Measurements from ENCODE around the gene MUC15. TPM values are rescaled to one million over a fixed set of nuclear protein-coding genes. Genes with fewer than 3 reads are reported as not detected.

MUC15 gene
- total and polyA plus RNA-seq, 10 donors: not detected

DNA sequence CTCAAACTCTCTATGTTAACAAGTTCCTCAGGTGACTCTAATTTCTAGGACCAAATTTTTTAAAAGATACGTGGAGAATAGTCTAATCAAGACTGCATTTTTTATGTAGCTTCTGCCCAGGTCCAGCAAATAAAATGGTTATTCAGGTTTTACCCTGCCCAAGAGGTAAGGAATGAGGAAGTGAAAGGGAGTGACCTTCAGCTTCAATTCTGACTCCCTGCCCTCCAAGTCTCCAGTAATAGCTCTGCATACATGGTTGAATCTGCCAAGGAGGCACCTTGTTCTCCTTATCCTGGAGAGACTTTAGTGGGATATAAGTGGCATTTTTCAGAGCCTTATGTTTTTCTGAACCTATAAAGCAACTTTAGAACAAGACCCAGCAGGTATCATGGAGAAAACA lies 15.5 kb downstream of the MUC15 start:
- intact Hi-C loops (cut with DNase I; ENCODE audit: low total_unique reads): no loop called here
- H3K27ac ChIP-seq: no peak overlapping the region
- DNase-seq: no peak

DNA sequence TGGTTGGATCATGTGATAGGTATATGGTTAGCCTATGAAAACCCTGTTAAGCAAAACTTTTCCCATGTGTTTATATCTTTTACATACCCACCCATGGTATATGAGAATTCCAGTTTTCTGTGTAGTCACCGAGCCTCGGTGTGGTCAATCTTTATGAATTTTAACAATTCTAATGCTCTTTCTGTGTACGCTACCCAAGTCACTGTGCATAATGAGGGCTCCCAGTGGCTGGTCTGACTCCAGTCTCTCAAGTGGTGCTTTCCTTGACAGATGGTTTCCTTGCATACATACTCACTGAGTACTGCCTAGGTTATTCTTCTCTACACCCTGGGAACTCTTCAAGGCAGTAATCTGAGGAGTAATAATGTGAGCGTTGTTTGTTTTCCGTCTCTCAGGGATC lies 17.6 kb downstream of the MUC15 start:
- DNase-seq: no peak
- WGBS, 5 donors: 68 to 90% (median 71%) methylated on average over 5 of the region's 5 CpGs
- no peaks in the 10 kb centered on the region for H3K27me3 ChIP-seq (replicated peaks in 1 of 7)
- no peak overlapping the region for H3K27ac ChIP-seq
- H3K36me3 ChIP-seq: no peaks in the 10 kb centered on the region
- TF ChIP-seq POLR2AphosphoS5 (IDR thresholded peaks at IDR 0.05) (no peak), POLR2A (IDR thresholded peaks at IDR 0.05) (no peak)
- TF ChIP-seq, protein P1, sequence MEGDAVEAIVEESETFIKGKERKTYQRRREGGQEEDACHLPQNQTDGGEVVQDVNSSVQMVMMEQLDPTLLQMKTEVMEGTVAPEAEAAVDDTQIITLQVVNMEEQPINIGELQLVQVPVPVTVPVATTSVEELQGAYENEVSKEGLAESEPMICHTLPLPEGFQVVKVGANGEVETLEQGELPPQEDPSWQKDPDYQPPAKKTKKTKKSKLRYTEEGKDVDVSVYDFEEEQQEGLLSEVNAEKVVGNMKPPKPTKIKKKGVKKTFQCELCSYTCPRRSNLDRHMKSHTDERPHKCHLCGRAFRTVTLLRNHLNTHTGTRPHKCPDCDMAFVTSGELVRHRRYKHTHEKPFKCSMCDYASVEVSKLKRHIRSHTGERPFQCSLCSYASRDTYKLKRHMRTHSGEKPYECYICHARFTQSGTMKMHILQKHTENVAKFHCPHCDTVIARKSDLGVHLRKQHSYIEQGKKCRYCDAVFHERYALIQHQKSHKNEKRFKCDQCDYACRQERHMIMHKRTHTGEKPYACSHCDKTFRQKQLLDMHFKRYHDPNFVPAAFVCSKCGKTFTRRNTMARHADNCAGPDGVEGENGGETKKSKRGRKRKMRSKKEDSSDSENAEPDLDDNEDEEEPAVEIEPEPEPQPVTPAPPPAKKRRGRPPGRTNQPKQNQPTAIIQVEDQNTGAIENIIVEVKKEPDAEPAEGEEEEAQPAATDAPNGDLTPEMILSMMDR (IDR thresholded peaks at IDR 0.05 in 8 of 11, conservative IDR thresholded peaks at IDR 0.05 in 3 of 11): no peak
- intact Hi-C loops (cut with DNase I; ENCODE audit: low total_unique reads): no loop called here
- H3K4me1 ChIP-seq: no peaks in the 10 kb centered on the region
- no peaks in the 10 kb centered on the region for H3K9me3 ChIP-seq
- H3K4me3 ChIP-seq: no peak overlapping the region

More for the DNA sequence above, 15.5 kb downstream of the MUC15 start:
- TF ChIP-seq, protein P1 (IDR thresholded peaks at IDR 0.05 in 8 of 11, conservative IDR thresholded peaks at IDR 0.05 in 3 of 11): no peak
- TF ChIP-seq POLR2A (IDR thresholded peaks at IDR 0.05): no peak
- TF ChIP-seq POLR2AphosphoS5 (IDR thresholded peaks at IDR 0.05): no peak
- Histone ChIP-seq H3K9me3 (no peaks in the 10 kb centered on the region), H3K4me1 (no peaks in the 10 kb centered on the region), H3K36me3 (no peaks in the 10 kb centered on the region), H3K4me3 (no peak overlapping the region), H3K27me3 (replicated peaks in 1 of 7) (no peaks in the 10 kb centered on the region)
- 74 to 91% (median 85%) methylated on average over 1 of the region's 1 CpG for WGBS, 5 donors

DNA sequence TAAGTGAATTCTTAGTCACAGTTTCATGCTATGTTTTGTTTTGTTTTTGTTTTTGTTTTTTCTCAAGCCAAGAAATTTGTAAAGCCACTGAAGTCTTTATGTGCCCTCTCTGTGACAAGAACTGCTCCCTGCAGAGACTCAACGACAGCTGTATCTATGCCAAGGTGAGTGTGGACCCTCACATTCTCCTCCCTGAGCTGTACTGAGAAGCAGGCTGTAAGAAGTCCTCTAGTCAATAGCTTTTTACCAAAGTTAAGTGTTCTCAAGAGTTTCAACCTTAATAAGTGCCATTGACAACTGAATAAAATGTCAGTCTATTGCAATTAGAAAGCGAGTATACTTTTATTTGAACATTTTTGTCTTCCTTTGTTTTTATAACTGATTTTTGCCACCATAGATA lies 18.9 kb downstream of the MUC15 start:
- Histone ChIP-seq H3K27me3 (replicated peaks in 1 of 7) (no peaks in the 10 kb centered on the region), H3K36me3 (no peaks in the 10 kb centered on the region), H3K9me3 (no peaks in the 10 kb centered on the region), H3K4me3 (no peak overlapping the region), H3K4me1 (no peaks in the 10 kb centered on the region), H3K27ac (no peak overlapping the region)
- TF ChIP-seq POLR2AphosphoS5 (IDR thresholded peaks at IDR 0.05) (no peak), POLR2A (IDR thresholded peaks at IDR 0.05) (no peak)
- TF ChIP-seq, protein P1 (IDR thresholded peaks at IDR 0.05 in 8 of 11, conservative IDR thresholded peaks at IDR 0.05 in 3 of 11): no peak
- DNase-seq: no peak
- 60 to 73% (median 63%) methylated on average over 2 of the region's 2 CpGs for WGBS, 5 donors
- intact Hi-C loops (cut with DNase I; ENCODE audit: low total_unique reads): no loop called here

DNA sequence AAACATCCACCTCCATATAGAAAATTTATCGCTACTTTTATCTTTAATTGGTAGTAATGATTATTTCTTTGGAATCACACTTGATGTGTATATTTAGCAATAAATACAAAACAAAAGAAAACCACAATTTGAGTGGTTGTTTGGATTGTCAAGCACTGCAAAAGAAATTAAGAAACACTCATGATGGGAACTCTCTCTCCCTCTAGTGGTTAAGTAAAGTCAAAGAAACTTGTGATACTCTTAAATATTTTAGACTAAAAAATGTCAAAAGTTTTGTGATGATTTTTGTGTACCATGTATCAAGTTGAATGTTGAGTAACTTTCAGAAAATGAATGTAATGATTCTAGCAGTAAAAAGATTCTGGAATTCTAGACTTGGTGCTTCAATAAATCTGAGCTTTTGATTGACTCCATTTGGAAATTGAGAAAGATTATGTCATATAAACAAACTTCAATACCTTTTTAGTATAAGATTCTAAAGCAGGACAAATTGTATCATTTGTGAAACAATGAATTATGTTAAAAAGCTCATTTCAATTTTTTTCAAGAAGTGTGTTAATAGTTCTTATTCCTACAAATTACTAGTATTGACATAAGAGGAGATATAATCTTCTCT lies 20.8 kb downstream of the MUC15 start:
- intact Hi-C loops (cut with DNase I; ENCODE audit: low total_unique reads): no loop called here
- no peaks in the 10 kb centered on the region for H3K36me3 ChIP-seq
- H3K4me1 ChIP-seq: no peaks in the 10 kb centered on the region
- H3K27me3 ChIP-seq (replicated peaks in 1 of 7): no peaks in the 10 kb centered on the region
- no peak overlapping the region for H3K4me3 ChIP-seq
- H3K27ac ChIP-seq: no peak overlapping the region
- no peaks in the 10 kb centered on the region for H3K9me3 ChIP-seq
- DNase-seq: no peak
- TF ChIP-seq, protein P1 (IDR thresholded peaks at IDR 0.05 in 8 of 11, conservative IDR thresholded peaks at IDR 0.05 in 3 of 11): no peak
- TF ChIP-seq POLR2A (IDR thresholded peaks at IDR 0.05) (no peak), POLR2AphosphoS5 (IDR thresholded peaks at IDR 0.05) (no peak)
- WGBS, 5 donors: 28 to 69% (median 57%) methylated on average over 1 of the region's 1 CpG
